ENCODE measurements around the gene MRPL43. TPM values are rescaled to one million over a fixed set of nuclear protein-coding genes. Genes with fewer than 3 reads are reported as not detected.

The MRPL43 gene
- polyA plus RNA-seq, 2 of the 4 experiments (the other 2 are of a cell fraction): 76.3 to 83.4 TPM

DNA sequence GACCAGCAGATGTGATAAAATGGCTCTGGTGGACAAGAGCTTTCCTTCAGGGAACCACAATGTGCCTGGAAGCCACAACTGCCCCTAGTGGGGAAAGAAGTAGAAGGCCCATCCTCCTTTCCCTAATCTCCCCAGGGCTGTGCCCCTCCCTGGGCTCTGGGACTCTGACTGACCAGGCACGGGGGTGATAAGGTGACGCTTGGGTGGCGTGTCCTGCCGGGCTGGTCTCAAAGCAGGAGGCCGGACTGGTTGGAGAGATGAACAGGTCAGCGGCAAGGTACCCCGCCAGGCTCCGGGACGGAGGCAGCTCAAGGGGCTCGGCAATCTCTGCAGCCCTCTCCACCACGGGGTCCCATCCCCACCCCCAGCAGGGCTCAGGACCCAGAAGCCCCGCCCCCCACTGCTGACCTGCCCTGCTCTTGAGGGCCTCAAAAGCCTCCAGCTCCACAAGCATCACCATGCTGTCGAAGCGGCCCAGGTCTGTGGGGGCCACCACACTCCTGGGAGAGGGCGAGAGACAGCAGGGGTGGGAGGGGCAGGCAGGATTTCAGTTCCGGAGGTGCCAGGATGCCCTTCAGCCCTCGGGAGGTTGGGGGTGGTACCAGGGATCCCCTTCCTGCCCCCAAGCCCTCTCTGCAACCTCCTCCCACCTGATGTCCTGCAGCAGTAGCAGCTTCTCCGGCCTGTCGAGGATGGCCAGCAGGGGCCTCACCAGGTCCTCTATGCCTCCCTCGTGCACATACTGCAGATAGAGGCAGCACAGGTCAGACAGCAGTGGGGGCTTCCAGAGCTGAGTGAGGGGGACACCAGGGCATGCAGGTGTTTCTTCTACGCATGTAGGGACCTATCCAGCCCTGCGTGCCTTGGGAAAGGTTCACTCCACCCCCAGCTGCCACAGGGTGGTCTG, 24.5 kb upstream of the MRPL43 start:
- Histone ChIP-seq H3K4me3 (no peak overlapping the region), H3K27ac (peak overlapping the region; percentile 15 to 70; a peak in 4 of 6 replicates), H3K9me3 (no peaks in the 10 kb centered on the region), H3K4me1 (peaks cover 32% of the 10 kb centered on the region), H3K4me2 (peak overlapping the region; percentile 51; the same call in 1 of the 3 replicates)
- DNase-seq (ENCODE audit: low read depth in 1 of 2, low spot score in 1 of 2) (peak; percentile 55 to 62), ATAC-seq (peak; percentile 42 to 54; a peak in 5 of 6 replicates), FAIRE-seq (no peak)
- TF ChIP-seq, protein P1, sequence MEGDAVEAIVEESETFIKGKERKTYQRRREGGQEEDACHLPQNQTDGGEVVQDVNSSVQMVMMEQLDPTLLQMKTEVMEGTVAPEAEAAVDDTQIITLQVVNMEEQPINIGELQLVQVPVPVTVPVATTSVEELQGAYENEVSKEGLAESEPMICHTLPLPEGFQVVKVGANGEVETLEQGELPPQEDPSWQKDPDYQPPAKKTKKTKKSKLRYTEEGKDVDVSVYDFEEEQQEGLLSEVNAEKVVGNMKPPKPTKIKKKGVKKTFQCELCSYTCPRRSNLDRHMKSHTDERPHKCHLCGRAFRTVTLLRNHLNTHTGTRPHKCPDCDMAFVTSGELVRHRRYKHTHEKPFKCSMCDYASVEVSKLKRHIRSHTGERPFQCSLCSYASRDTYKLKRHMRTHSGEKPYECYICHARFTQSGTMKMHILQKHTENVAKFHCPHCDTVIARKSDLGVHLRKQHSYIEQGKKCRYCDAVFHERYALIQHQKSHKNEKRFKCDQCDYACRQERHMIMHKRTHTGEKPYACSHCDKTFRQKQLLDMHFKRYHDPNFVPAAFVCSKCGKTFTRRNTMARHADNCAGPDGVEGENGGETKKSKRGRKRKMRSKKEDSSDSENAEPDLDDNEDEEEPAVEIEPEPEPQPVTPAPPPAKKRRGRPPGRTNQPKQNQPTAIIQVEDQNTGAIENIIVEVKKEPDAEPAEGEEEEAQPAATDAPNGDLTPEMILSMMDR (IDR thresholded peaks at IDR 0.05): peak; percentile 27; the same call in 2 of the 3 replicates
- no peak for TF ChIP-seq CHD4 (IDR thresholded peaks at IDR 0.05; ENCODE audit: borderline replicate concordance)
- POLR2A ChIA-PET: interaction anchor here (0.8 to 1.3 kb wide), 4 partner anchors 12 to 47 kb away, joined by 3 to 7 read pairs (median 4); partner anchors contain the start of gene LZTS2
- 69% methylated on average over 15 of the region's 22 CpGs for WGBS (ENCODE audit: missing lambda C conversion rate)
- CTCF ChIA-PET: interaction anchor here (0.5 to 11.4 kb wide), 18 partner anchors 7 to 1373 kb away, joined by 3 to 308 read pairs (median 4); partner anchors contain the start of genes LZTS2, MRPL43, PDZD7 and SFXN3

DNA sequence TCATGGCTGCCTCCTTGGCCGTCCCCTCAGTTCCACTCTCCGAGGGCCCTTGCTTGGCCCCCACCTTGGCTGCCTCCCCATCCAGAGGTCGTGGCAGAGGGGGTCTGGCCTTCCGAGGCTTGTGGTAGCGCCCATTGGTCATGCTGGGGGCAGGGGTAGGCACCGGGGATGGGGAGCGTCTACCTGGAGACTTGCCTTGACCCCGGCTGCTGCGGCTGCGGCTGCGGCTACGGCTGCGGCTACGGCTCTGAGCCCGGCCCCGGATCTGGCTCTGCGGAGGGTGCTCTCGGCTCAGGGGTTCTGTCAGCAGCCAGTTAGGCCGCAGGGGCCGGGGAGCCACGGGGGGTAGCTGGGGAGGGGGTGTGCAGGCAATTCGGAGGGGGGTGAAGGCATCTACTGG, 23.0 kb upstream of the MRPL43 start:
- H3K4me2 ChIP-seq: no peak overlapping the region
- WGBS (ENCODE audit: missing lambda C conversion rate): 80% methylated on average over 2 of the region's 22 CpGs
- FAIRE-seq (no peak), DNase-seq (ENCODE audit: low read depth in 1 of 2, low spot score in 1 of 2) (no peak), ATAC-seq (no peak)
- ChIA-PET CTCF (interaction anchor here (1.1 to 11.4 kb wide), 8 partner anchors 7 to 132 kb away, joined by 3 to 308 read pairs (median 12); partner anchors contain the start of genes LZTS2, MRPL43, PDZD7 and SFXN3), POLR2A (no interaction called here)
- H3K9me3 ChIP-seq: no peaks in the 10 kb centered on the region
- TF ChIP-seq, protein P2, sequence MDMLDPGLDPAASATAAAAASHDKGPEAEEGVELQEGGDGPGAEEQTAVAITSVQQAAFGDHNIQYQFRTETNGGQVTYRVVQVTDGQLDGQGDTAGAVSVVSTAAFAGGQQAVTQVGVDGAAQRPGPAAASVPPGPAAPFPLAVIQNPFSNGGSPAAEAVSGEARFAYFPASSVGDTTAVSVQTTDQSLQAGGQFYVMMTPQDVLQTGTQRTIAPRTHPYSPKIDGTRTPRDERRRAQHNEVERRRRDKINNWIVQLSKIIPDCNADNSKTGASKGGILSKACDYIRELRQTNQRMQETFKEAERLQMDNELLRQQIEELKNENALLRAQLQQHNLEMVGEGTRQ (IDR thresholded peaks at IDR 0.05): no peak
- no peak for TF ChIP-seq POLR2AphosphoS2 (conservative IDR thresholded peaks at IDR 0.05; ENCODE audit: low read length)
- TF ChIP-seq FOSL2 (IDR thresholded peaks at IDR 0.05): no peak
- no peak for TF ChIP-seq FOSL2 (CRISPR knock-in tag; IDR thresholded peaks at IDR 0.05)
- H3K4me3 ChIP-seq: no peak overlapping the region
- peaks cover 32% of the 10 kb centered on the region for H3K4me1 ChIP-seq
- H3K27ac ChIP-seq: no peak overlapping the region

DNA sequence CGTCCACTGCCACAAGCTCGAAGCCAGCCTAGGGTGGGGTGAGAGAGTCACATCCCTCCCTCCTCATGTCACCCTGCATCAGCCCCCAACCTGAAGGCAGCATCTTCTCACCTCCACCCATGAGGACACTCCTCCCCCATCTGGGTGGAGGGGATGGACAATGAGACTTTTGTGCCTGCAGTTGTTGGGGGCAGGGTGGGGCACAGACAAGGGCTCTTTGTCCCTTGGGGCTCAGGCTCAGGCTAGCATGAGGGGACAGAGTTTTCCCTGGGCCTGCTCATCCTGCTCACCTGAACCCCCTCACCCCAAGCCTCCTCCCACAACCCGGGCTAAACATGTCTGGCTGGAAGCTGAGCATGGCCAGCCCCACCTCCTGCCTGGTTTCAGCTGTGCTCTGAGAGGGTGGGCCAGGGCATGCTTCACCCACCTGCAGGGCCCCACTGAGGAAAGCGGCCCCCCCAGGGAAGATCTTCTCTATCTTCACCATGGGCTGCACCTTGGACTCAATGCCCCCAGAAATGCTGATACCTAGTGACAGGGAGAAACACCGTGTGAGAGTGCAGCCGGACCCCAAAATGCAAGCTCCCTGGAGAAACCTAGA, 21.6 kb upstream of the MRPL43 start:
- POLR2A ChIA-PET: no interaction called here
- no peak overlapping the region for H3K27ac ChIP-seq
- TF ChIP-seq CBX2 (IDR thresholded peaks at IDR 0.05; ENCODE audit: borderline replicate concordance, low read depth): no peak
- TF ChIP-seq PHF8 (IDR thresholded peaks at IDR 0.05; ENCODE audit: borderline replicate concordance, low read depth): no peak
- no peak for TF ChIP-seq KDM5A (IDR thresholded peaks at IDR 0.05)
- TF ChIP-seq NFE2L2 (conservative IDR thresholded peaks at IDR 0.05; ENCODE audit: low read length): no peak
- no peak for TF ChIP-seq RAD21 (conservative IDR thresholded peaks at IDR 0.05 in 1 of 2, IDR thresholded peaks at IDR 0.05 in 1 of 2)
- TF ChIP-seq SMC3 (IDR thresholded peaks at IDR 0.05): no peak
- no peak for TF ChIP-seq RNF2 (IDR thresholded peaks at IDR 0.05; ENCODE audit: borderline replicate concordance, low read depth)
- TF ChIP-seq, protein P3, sequence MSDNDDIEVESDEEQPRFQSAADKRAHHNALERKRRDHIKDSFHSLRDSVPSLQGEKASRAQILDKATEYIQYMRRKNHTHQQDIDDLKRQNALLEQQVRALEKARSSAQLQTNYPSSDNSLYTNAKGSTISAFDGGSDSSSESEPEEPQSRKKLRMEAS (IDR thresholded peaks at IDR 0.05): no peak
- TF ChIP-seq HEYL (CRISPR knock-in tag; IDR thresholded peaks at IDR 0.05): no peak

More for the DNA sequence above, 21.6 kb upstream of the MRPL43 start:
- H3K4me3 ChIP-seq: no peak overlapping the region
- no peak for ATAC-seq
- CTCF ChIA-PET: interaction anchor here (3.7 to 25.8 kb wide), 3 partner anchors 8 to 21 kb away, joined by 24 to 608 read pairs (median 308); partner anchors contain the start of genes LZTS2, MRPL43, PDZD7 and SFXN3
- H3K4me1 ChIP-seq: peaks cover 22% of the 10 kb centered on the region
- no peaks in the 10 kb centered on the region for H3K9me3 ChIP-seq
- DNase-seq (ENCODE audit: low read depth in 1 of 2, low spot score in 1 of 2): no peak
- 94% methylated on average over 5 of the region's 6 CpGs for WGBS (ENCODE audit: missing lambda C conversion rate)
- no peak overlapping the region for H3K4me2 ChIP-seq
- FAIRE-seq: no peak

Data from A549 (cell line).